Lower leg skin (tissue), 4 donors: ENCODE results near the gene GAL3ST2. TPM values are rescaled to one million over a fixed set of nuclear protein-coding genes. Genes with fewer than 3 reads are reported as not detected.
"Not testable (repeated sequence)": the region's sequence is repeated elsewhere in the genome, so short reads cannot be mapped to it uniquely, and the experiment has no call there.

Source experiments
- DNase-seq, 2 donors: peaks; one replicate each; pipeline ENCODE4 v3.0.0-alpha.2; 2019; ENCODE audit warnings: low spot score in 2 of 2
- H3K4me3 ChIP-seq: fragments of 200-600 bp; sonication (generic); 2 replicates; pipeline ENCODE4 v1.5.1; 2017; ENCODE audit warnings: mild to moderate bottlenecking, low read depth; ENCODE audit not compliant: poor library complexity, severe bottlenecking
- POLR2A ChIP-seq, 2 donors: fragments of 450-650 bp; IDR thresholded peaks; one replicate each; pipeline ENCODE4 v1.6.1; 2016 to 2017; ENCODE audit warnings: antibody characterized with exemption in 2 of 2, mild to moderate bottlenecking in 1 of 2, moderate library complexity in 1 of 2
- WGBS, 2 donors: methylation state at CpG; one replicate each; pipeline ENCODE4 v1.1.5; 2018; 5-methylcytosine and 5-hydroxymethylcytosine counted together
- intact Hi-C: fragments of 100-400 bp; cut with DNase I; formaldehyde crosslinking; loops from one replicate; pipeline ENCODE4 v1.15.0; 2023; ENCODE audit warnings: low total_unique reads
- total RNA-seq, 4 donors: library from RNA; depleted of rRNA; stranded (reverse); fragments of >200 nt; gene quantifications; one replicate each; pipeline ENCODE4 v1.1.0, GENCODE V29; 2016
- TF ChIP-seq, protein P1 (sequence below), 3 donors: fragments of 450-650 bp; IDR thresholded peaks; one replicate each; pipeline ENCODE4 v1.5.1; 2016; ENCODE audit warnings: antibody characterized with exemption in 3 of 3, mild to moderate bottlenecking in 3 of 3, moderate library complexity in 2 of 3

Gene GAL3ST2
- total RNA-seq, 4 donors from 2014 or later, result 0.34 to 4.7 (median 0.54) TPM

DNA sequence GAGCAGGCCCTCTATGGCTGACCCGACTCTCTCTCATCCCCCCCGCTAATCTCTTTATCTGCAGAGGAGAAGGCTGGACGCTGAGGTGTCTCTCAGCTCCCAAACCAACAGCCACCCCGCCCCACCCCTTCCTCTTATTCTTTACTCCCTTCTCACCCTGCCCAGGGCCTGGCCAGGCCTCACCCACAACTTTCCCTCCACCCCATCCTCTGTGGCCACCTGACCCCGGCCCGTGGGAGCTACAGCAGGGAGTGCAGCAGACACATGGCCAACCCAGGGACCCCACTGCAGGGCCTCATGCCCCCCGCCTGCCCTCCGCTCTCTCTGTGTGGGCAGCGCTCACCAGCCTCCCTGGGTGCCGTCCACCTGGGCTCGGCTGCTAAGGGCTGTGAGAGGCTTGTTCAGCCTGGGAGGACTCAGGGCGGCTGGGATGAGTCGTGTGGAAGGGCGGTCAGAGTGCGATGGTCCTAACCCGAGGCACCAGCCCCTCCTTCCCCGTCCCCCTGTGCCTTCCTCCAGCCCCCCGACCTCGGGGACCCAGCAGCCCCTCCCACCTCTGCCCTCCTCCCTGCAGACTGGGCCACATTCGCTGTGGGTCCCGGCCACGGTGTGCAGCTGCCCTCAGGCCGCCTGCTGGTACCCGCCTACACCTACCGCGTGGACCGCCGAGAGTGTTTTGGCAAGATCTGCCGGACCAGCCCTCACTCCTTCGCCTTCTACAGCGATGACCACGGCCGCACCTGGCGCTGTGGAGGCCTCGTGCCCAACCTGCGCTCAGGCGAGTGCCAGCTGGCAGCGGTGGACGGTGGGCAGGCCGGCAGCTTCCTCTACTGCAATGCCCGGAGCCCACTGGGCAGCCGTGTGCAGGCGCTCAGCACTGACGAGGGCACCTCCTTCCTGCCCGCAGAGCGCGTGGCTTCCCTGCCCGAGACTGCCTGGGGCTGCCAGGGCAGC is 39.1 kb downstream of the GAL3ST2 start:
- peak in 1 of 2 donors; percentile 81 for DNase-seq
- TF ChIP-seq, protein P1, sequence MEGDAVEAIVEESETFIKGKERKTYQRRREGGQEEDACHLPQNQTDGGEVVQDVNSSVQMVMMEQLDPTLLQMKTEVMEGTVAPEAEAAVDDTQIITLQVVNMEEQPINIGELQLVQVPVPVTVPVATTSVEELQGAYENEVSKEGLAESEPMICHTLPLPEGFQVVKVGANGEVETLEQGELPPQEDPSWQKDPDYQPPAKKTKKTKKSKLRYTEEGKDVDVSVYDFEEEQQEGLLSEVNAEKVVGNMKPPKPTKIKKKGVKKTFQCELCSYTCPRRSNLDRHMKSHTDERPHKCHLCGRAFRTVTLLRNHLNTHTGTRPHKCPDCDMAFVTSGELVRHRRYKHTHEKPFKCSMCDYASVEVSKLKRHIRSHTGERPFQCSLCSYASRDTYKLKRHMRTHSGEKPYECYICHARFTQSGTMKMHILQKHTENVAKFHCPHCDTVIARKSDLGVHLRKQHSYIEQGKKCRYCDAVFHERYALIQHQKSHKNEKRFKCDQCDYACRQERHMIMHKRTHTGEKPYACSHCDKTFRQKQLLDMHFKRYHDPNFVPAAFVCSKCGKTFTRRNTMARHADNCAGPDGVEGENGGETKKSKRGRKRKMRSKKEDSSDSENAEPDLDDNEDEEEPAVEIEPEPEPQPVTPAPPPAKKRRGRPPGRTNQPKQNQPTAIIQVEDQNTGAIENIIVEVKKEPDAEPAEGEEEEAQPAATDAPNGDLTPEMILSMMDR (IDR thresholded peaks at IDR 0.05), result no peak
- TF ChIP-seq POLR2A (IDR thresholded peaks at IDR 0.05), result no peak
- WGBS, 2 donors, result 81% methylated on average over 32 to 44 of the region's 48 CpGs
- intact Hi-C loops, result no loop called here
- no peak overlapping the region for H3K4me3 ChIP-seq

DNA sequence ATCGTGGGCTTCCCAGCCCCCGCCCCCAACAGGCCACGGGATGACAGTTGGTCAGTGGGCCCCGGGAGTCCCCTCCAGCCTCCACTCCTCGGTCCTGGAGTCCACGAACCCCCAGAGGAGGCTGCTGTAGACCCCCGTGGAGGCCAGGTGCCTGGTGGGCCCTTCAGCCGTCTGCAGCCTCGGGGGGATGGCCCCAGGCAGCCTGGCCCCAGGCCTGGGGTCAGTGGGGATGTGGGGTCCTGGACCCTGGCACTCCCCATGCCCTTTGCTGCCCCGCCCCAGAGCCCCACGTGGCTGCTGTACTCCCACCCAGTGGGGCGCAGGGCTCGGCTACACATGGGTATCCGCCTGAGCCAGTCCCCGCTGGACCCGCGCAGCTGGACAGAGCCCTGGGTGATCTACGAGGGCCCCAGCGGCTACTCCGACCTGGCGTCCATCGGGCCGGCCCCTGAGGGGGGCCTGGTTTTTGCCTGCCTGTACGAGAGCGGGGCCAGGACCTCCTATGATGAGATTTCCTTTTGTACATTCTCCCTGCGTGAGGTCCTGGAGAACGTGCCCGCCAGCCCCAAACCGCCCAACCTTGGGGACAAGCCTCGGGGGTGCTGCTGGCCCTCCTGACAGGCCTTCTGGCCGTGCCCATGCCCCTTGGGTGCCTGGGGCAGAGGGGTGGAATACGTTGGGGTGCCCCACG is 40.0 kb downstream of the GAL3ST2 start:
- no peak overlapping the region for H3K4me3 ChIP-seq
- 52% methylated on average over 11 to 22 of the region's 33 CpGs for WGBS, 2 donors
- no peak for TF ChIP-seq POLR2A (IDR thresholded peaks at IDR 0.05)
- TF ChIP-seq, protein P1 (IDR thresholded peaks at IDR 0.05), result no peak
- no peak for DNase-seq
- intact Hi-C loops, result no loop called here

GRCh38 chr2:241817126-241817820 is 40.7 kb downstream of the GAL3ST2 start:
- DNase-seq, result peak in 1 of 2 donors; percentile 86
- TF ChIP-seq, protein P1 (IDR thresholded peaks at IDR 0.05), result no peak
- TF ChIP-seq POLR2A (IDR thresholded peaks at IDR 0.05), result no peak
- 28 to 36% methylated on average over 16 of the region's 16 CpGs for WGBS, 2 donors
- intact Hi-C loops, result no loop called here
- no peak overlapping the region for H3K4me3 ChIP-seq

GRCh38 chr2:241817821-241818215 is 41.2 kb downstream of the GAL3ST2 start:
- WGBS, 2 donors, result 84 to 86% methylated on average over 10 of the region's 10 CpGs
- H3K4me3 ChIP-seq, intact Hi-C loops, DNase-seq: not testable (repeated sequence)

GRCh38 chr2:241818229-241818942 is 41.8 kb downstream of the GAL3ST2 start:
- no peak overlapping the region for H3K4me3 ChIP-seq
- peak; percentile 4 to 65 for DNase-seq
- no peak for TF ChIP-seq POLR2A (IDR thresholded peaks at IDR 0.05)
- intact Hi-C loops, result no loop called here
- WGBS, 2 donors, result 64 to 82% methylated on average over 21 to 25 of the region's 25 CpGs

GRCh38 chr2:241818943-241819270 is 42.3 kb downstream of the GAL3ST2 start:
- peak in 1 of 2 donors; percentile 70 for DNase-seq
- intact Hi-C loops, result no loop called here

GRCh38 chr2:241819947-241820624 is 43.5 kb downstream of the GAL3ST2 start:
- H3K4me3 ChIP-seq, intact Hi-C loops: not testable (repeated sequence)
- DNase-seq, result peak in 1 of 2 donors; percentile 48
- WGBS, 2 donors, result 82 to 87% methylated on average over 25 to 27 of the region's 27 CpGs

More at GRCh38 chr2:241818943-241819270, 42.3 kb downstream of the GAL3ST2 start:
- no peak overlapping the region for H3K4me3 ChIP-seq
- 53 to 70% methylated on average over 9 to 10 of the region's 10 CpGs for WGBS, 2 donors
- TF ChIP-seq POLR2A (IDR thresholded peaks at IDR 0.05), result no peak
- TF ChIP-seq, protein P1 (IDR thresholded peaks at IDR 0.05), result peak in 1 of 3 donors; percentile 38
